GM12878 (cell line): ENCODE measurements around the gene LDLRAD4. TPM values are rescaled to one million over a fixed set of nuclear protein-coding genes. Genes with fewer than 3 reads are reported as not detected.

Experiments used
- ATF7 ChIP-seq: fragments of 450-650 bp; IDR thresholded peaks from 2 replicates; pipeline ENCODE4 v1.6.1; 2016; ENCODE audit warnings: low read depth, mild to moderate bottlenecking
- CBX5 ChIP-seq: sonication (generic); IDR thresholded peaks from 2 replicates; pipeline ENCODE4 v1.6.1; 2016; ENCODE audit warnings: low read depth, moderate library complexity, mild to moderate bottlenecking, inconsistent platforms
- CHD1 ChIP-seq: IDR thresholded peaks from 2 replicates; pipeline ENCODE4 v1.6.1; 2012; ENCODE audit warnings: low read depth, low read length, improper control_type of control experiment
- CHD4 ChIP-seq: fragments of 200-600 bp; sonication (generic); IDR thresholded peaks from 2 replicates; pipeline ENCODE4 v1.6.1; 2016; ENCODE audit warnings: mild to moderate bottlenecking
- ETV6 ChIP-seq, 2 experiments: fragments of 450-650 bp in 1 of 2; IDR thresholded peaks in 1 of 2; conservative IDR thresholded peaks in 1 of 2; 2 replicates each; pipeline ENCODE4 v1.6.1; 2014; ENCODE audit warnings: antibody characterized with exemption in 1 of 2, borderline replicate concordance in 1 of 2, low read depth in 1 of 2, mild to moderate bottlenecking in 1 of 2, moderate library complexity in 1 of 2
- EZH2 ChIP-seq: IDR thresholded peaks from 2 replicates; pipeline ENCODE4 v1.6.1; 2012; ENCODE audit warnings: low read depth, mild to moderate bottlenecking, control low read depth, inconsistent platforms, low read length, borderline replicate concordance; ENCODE audit not compliant: control insufficient read depth
- GATAD2B ChIP-seq: fragments of 450-650 bp; conservative IDR thresholded peaks from 2 replicates; pipeline ENCODE4 v1.6.1; 2017; ENCODE audit warnings: low read depth, mild to moderate bottlenecking, moderate library complexity
- HDAC6 ChIP-seq: fragments of 200-600 bp; sonication (generic); IDR thresholded peaks from one replicate; pipeline ENCODE4 v1.8.0; 2017; ENCODE audit warnings: antibody characterized with exemption; ENCODE audit not compliant: unreplicated experiment
- MYC ChIP-seq: IDR thresholded peaks from 2 replicates; pipeline ENCODE4 v1.6.1; 2011; ENCODE audit warnings: mild to moderate bottlenecking, low read length, moderate library complexity, inconsistent platforms; ENCODE audit not compliant: insufficient read depth, insufficient replicate concordance, insufficient read length, severe bottlenecking
- NFYA ChIP-seq: IDR thresholded peaks from 2 replicates; pipeline ENCODE4 v1.6.1; 2011; ENCODE audit warnings: low read depth, mild to moderate bottlenecking, low read length, improper control_type of control experiment, borderline replicate concordance
- PAX8 ChIP-seq: fragments of 450-650 bp; IDR thresholded peaks from 2 replicates; pipeline ENCODE4 v1.6.1; 2017; ENCODE audit warnings: mild to moderate bottlenecking, moderate library complexity
- RELA ChIP-seq: fragments of 450-650 bp; IDR thresholded peaks from 2 replicates; pipeline ENCODE4 v1.8.0; 2014; ENCODE audit warnings: borderline replicate concordance; ENCODE audit not compliant: partially characterized antibody
- SREBF2 ChIP-seq: IDR thresholded peaks from 2 replicates; pipeline ENCODE4 v1.6.1; 2012; ENCODE audit warnings: mild to moderate bottlenecking, low read length
- TAF1 ChIP-seq: IDR thresholded peaks from 2 replicates; pipeline ENCODE4 v1.6.1; 2011; ENCODE audit warnings: mild to moderate bottlenecking, low read depth, low read length, borderline replicate concordance
- polyA plus RNA-seq, 11 experiments: library from polyadenylated mRNA; depleted of rRNA in 4 of 11; unstranded in 6 of 11; stranded (reverse) in 5 of 11; fragments of >200 nt; fragmentation: Nextera tagmentation in 4 of 11; fragmentation: Illumina TruSeq in 1 of 11; extraction: Ambion mirVana in 4 of 11; extraction: Trizol in 1 of 11; gene quantifications; 1 replicate in 1 of 11; 2 replicates in 10 of 11; pipeline versions ENCODE4 v1.2.1 to v1.2.3, GENCODE V29; 2011 to 2016; ENCODE audit warnings: inconsistent platforms in 2 of 11, missing spikeins in 2 of 11, low read depth in 1 of 11
- total RNA-seq, 4 experiments: library from RNA; depleted of rRNA in 3 of 4; stranded (reverse); fragments of >200 nt in 3 of 4; fragmentation: Illumina TruSeq in 1 of 4; extraction: Trizol in 1 of 4; gene quantifications; 2 replicates each; pipeline versions ENCODE4 v1.2.1 to v1.2.3, GENCODE V29; 2013 to 2021
- TF ChIP-seq, protein P1 (sequence below): IDR thresholded peaks from 2 replicates; pipeline ENCODE4 v1.6.1; 2012; ENCODE audit warnings: low read length, inconsistent platforms
- TF ChIP-seq, protein P2 (sequence below): fragments of 450-650 bp; IDR thresholded peaks from 2 replicates; pipeline ENCODE4 v1.6.1; 2017; ENCODE audit warnings: antibody characterized with exemption, mild to moderate bottlenecking, moderate library complexity
- TF ChIP-seq, protein P3 (sequence below), 3 experiments: IDR thresholded peaks in 2 of 3; conservative IDR thresholded peaks in 1 of 3; 2 replicates each; pipeline ENCODE4 v1.5.1; 2011; ENCODE audit warnings: low read depth in 3 of 3, low read length in 3 of 3, mild to moderate bottlenecking in 3 of 3, control low read depth in 2 of 3, moderate library complexity in 2 of 3, inconsistent platforms in 1 of 3, mixed read lengths in 1 of 3; ENCODE audit not compliant: control insufficient read depth in 2 of 3, insufficient read depth in 1 of 3; ENCODE audit errors: extremely low read depth in 1 of 3
- TF ChIP-seq, protein P4 (sequence below): fragments of 450-650 bp; IDR thresholded peaks from 2 replicates; pipeline ENCODE4 v1.6.1; 2016; ENCODE audit warnings: mild to moderate bottlenecking
- TF ChIP-seq, protein P5 (sequence below): fragments of 450-650 bp; IDR thresholded peaks from 2 replicates; pipeline ENCODE4 v1.6.1; 2014; ENCODE audit warnings: mild to moderate bottlenecking
- TF ChIP-seq, protein P6 (sequence below): fragments of 450-650 bp; IDR thresholded peaks from 2 replicates; pipeline ENCODE4 v1.6.1; 2017; ENCODE audit warnings: low read depth, mild to moderate bottlenecking, moderate library complexity

The LDLRAD4 gene
- total and polyA plus RNA-seq, 10 of the 15 experiments (the other 5 are each of a cell fraction or from before 2014, with no cell fraction given) = 2.7 to 16.8 (median 11.2) TPM

DNA sequence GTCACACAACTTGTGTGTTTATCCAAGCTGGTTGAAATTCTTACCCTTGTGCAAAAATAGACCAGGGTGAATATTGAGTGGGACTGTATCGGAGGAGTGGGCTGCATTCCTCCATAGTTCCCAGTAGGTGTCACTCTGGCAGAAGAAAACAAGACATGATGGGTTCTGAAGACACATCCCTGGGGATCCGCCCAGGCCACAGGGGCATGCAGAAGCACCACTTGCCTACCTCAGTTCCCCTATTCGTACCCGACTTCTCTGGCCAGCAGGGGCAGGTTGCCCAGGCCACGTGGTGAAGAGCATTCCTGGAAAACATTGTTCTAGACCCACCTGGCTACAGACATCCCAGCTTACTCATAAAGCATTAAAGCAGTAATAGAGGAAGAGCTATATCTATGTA is 339.6 kb downstream of the LDLRAD4 start (continued):
- TF ChIP-seq, protein P1, sequence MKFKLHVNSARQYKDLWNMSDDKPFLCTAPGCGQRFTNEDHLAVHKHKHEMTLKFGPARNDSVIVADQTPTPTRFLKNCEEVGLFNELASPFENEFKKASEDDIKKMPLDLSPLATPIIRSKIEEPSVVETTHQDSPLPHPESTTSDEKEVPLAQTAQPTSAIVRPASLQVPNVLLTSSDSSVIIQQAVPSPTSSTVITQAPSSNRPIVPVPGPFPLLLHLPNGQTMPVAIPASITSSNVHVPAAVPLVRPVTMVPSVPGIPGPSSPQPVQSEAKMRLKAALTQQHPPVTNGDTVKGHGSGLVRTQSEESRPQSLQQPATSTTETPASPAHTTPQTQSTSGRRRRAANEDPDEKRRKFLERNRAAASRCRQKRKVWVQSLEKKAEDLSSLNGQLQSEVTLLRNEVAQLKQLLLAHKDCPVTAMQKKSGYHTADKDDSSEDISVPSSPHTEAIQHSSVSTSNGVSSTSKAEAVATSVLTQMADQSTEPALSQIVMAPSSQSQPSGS = no peak
- TF ChIP-seq, protein P2, sequence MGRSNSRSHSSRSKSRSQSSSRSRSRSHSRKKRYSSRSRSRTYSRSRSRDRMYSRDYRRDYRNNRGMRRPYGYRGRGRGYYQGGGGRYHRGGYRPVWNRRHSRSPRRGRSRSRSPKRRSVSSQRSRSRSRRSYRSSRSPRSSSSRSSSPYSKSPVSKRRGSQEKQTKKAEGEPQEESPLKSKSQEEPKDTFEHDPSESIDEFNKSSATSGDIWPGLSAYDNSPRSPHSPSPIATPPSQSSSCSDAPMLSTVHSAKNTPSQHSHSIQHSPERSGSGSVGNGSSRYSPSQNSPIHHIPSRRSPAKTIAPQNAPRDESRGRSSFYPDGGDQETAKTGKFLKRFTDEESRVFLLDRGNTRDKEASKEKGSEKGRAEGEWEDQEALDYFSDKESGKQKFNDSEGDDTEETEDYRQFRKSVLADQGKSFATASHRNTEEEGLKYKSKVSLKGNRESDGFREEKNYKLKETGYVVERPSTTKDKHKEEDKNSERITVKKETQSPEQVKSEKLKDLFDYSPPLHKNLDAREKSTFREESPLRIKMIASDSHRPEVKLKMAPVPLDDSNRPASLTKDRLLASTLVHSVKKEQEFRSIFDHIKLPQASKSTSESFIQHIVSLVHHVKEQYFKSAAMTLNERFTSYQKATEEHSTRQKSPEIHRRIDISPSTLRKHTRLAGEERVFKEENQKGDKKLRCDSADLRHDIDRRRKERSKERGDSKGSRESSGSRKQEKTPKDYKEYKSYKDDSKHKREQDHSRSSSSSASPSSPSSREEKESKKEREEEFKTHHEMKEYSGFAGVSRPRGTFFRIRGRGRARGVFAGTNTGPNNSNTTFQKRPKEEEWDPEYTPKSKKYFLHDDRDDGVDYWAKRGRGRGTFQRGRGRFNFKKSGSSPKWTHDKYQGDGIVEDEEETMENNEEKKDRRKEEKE = no peak
- TF ChIP-seq CHD4 (no peak), SREBF2 (no peak), HDAC6 (no peak), EZH2 (no peak), CBX5 (no peak; the same call in 1 of the 2 replicates), ETV6 (conservative IDR thresholded peaks at IDR 0.05 in 1 of 2, IDR thresholded peaks at IDR 0.05 in 1 of 2; ENCODE audit: borderline replicate concordance in 1 of 2, low read depth in 1 of 2) (no peak), NFYA (no peak), PAX8 (no peak), ATF7 (no peak), RELA (no peak), TAF1 (no peak), MYC (no peak), CHD1 (no peak), GATAD2B (no peak)
- TF ChIP-seq, protein P3, sequence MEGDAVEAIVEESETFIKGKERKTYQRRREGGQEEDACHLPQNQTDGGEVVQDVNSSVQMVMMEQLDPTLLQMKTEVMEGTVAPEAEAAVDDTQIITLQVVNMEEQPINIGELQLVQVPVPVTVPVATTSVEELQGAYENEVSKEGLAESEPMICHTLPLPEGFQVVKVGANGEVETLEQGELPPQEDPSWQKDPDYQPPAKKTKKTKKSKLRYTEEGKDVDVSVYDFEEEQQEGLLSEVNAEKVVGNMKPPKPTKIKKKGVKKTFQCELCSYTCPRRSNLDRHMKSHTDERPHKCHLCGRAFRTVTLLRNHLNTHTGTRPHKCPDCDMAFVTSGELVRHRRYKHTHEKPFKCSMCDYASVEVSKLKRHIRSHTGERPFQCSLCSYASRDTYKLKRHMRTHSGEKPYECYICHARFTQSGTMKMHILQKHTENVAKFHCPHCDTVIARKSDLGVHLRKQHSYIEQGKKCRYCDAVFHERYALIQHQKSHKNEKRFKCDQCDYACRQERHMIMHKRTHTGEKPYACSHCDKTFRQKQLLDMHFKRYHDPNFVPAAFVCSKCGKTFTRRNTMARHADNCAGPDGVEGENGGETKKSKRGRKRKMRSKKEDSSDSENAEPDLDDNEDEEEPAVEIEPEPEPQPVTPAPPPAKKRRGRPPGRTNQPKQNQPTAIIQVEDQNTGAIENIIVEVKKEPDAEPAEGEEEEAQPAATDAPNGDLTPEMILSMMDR (IDR thresholded peaks at IDR 0.05 in 2 of 3, conservative IDR thresholded peaks at IDR 0.05 in 1 of 3; ENCODE audit: control insufficient read depth in 2 of 3, extremely low read depth in 1 of 3, insufficient read depth in 1 of 3, low read depth in 3 of 3, low read length in 3 of 3) = peak; percentile 79 to 91 (median 85)
- TF ChIP-seq, protein P4, sequence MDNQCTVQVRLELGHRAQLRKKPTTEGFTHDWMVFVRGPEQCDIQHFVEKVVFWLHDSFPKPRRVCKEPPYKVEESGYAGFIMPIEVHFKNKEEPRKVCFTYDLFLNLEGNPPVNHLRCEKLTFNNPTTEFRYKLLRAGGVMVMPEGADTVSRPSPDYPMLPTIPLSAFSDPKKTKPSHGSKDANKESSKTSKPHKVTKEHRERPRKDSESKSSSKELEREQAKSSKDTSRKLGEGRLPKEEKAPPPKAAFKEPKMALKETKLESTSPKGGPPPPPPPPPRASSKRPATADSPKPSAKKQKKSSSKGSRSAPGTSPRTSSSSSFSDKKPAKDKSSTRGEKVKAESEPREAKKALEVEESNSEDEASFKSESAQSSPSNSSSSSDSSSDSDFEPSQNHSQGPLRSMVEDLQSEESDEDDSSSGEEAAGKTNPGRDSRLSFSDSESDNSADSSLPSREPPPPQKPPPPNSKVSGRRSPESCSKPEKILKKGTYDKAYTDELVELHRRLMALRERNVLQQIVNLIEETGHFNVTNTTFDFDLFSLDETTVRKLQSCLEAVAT = peak; percentile 52; the same call in 1 of the 2 replicates
- TF ChIP-seq, protein P5, sequence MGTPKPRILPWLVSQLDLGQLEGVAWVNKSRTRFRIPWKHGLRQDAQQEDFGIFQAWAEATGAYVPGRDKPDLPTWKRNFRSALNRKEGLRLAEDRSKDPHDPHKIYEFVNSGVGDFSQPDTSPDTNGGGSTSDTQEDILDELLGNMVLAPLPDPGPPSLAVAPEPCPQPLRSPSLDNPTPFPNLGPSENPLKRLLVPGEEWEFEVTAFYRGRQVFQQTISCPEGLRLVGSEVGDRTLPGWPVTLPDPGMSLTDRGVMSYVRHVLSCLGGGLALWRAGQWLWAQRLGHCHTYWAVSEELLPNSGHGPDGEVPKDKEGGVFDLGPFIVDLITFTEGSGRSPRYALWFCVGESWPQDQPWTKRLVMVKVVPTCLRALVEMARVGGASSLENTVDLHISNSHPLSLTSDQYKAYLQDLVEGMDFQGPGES = no peak
- TF ChIP-seq, protein P6, sequence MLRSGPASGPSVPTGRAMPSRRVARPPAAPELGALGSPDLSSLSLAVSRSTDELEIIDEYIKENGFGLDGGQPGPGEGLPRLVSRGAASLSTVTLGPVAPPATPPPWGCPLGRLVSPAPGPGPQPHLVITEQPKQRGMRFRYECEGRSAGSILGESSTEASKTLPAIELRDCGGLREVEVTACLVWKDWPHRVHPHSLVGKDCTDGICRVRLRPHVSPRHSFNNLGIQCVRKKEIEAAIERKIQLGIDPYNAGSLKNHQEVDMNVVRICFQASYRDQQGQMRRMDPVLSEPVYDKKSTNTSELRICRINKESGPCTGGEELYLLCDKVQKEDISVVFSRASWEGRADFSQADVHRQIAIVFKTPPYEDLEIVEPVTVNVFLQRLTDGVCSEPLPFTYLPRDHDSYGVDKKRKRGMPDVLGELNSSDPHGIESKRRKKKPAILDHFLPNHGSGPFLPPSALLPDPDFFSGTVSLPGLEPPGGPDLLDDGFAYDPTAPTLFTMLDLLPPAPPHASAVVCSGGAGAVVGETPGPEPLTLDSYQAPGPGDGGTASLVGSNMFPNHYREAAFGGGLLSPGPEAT = no peak
